OCI-LY7 (cell line): Measurements from ENCODE around the gene CDC42EP1. TPM values are rescaled to one million over a fixed set of nuclear protein-coding genes. Genes with fewer than 3 reads are reported as not detected.

ENCODE experiments used
- BruUV-seq: library from RNA; stranded (reverse); fragments of 400-500 nt; replicated peaks from 2 replicates; lab custom pipeline; 2021; lab: Mats Ljungman, UMichigan
- CTCF ChIA-PET: fragments of 300-600 bp; sonication (Branson Sonifier 250); formaldehyde crosslinking; loops from one replicate; lab custom pipeline; 2022; ENCODE audit warnings: antibody characterized with exemption; ENCODE audit not compliant: unreplicated experiment; lab: Charles Lee
- POLR2A ChIA-PET: fragments of 300-600 bp; sonication (Branson Sonifier 250); formaldehyde crosslinking; loops from one replicate; lab custom pipeline; 2022; ENCODE audit warnings: antibody characterized with exemption; lab: Charles Lee
- DNase-seq: peaks from one replicate; pipeline ENCODE4 v3.0.0-alpha.2; 2015; ENCODE audit warnings: low spot score
- H2AFZ ChIP-seq: fragments of 200-600 bp; sonication (generic), shearing (Covaris generic); 2 replicates; pipeline ENCODE4 v1.6.1; 2014; ENCODE audit warnings: mild to moderate bottlenecking, antibody characterized with exemption, low read length, moderate library complexity
- H3K27ac ChIP-seq: fragments of 200-600 bp; sonication (generic); 2 replicates; pipeline ENCODE4 v1.5.1; 2014; ENCODE audit warnings: mixed run types, low read depth, mild to moderate bottlenecking, moderate library complexity, low read length, inconsistent platforms; ENCODE audit not compliant: poor library complexity, severe bottlenecking
- H3K36me3 ChIP-seq: fragments of 200-600 bp; sonication (generic); 2 replicates; pipeline ENCODE4 v1.6.1; 2014; ENCODE audit warnings: mild to moderate bottlenecking, antibody characterized with exemption, low read length, moderate library complexity, mixed read lengths; ENCODE audit not compliant: insufficient read depth
- H3K4me1 ChIP-seq: fragments of 200-600 bp; sonication (generic); 2 replicates; pipeline ENCODE4 v1.5.1; 2014; ENCODE audit warnings: mild to moderate bottlenecking, low read length; ENCODE audit not compliant: insufficient read depth, poor library complexity, severe bottlenecking
- H3K4me2 ChIP-seq: fragments of 200-600 bp; sonication (generic); 2 replicates; pipeline ENCODE4 v1.6.1; 2014; ENCODE audit warnings: mild to moderate bottlenecking, low read length
- H3K4me3 ChIP-seq: fragments of 200-600 bp; sonication (generic); 2 replicates; pipeline ENCODE4 v1.5.1; 2014; ENCODE audit warnings: mild to moderate bottlenecking, low read depth, low read length; ENCODE audit not compliant: poor library complexity, severe bottlenecking
- H3K79me2 ChIP-seq: fragments of 200-600 bp; sonication (generic); 2 replicates; pipeline ENCODE4 v1.6.1; 2016; ENCODE audit warnings: low read depth, mild to moderate bottlenecking, low read length, moderate library complexity, mixed read lengths; ENCODE audit not compliant: insufficient read depth
- H3K9me2 ChIP-seq: fragments of 200-600 bp; sonication (generic); 2 replicates; pipeline ENCODE4 v1.6.1; 2016; ENCODE audit warnings: mild to moderate bottlenecking, low read length, mixed read lengths; ENCODE audit not compliant: insufficient read depth
- H3K9me3 ChIP-seq: fragments of 200-600 bp; sonication (generic); 2 replicates; pipeline ENCODE4 v1.6.1; 2014; ENCODE audit warnings: mild to moderate bottlenecking, mixed run types, low read length, mixed read lengths
- H4K20me1 ChIP-seq: fragments of 200-600 bp; sonication (generic); 2 replicates; pipeline ENCODE4 v1.6.1; 2014; ENCODE audit warnings: mild to moderate bottlenecking, antibody characterized with exemption, low read length, moderate library complexity, mixed read lengths; ENCODE audit not compliant: insufficient read depth
- CTCF ChIP-seq: fragments of 200-600 bp; sonication (generic); conservative IDR thresholded peaks from 2 replicates; pipeline ENCODE4 v1.5.1; 2014; ENCODE audit warnings: mild to moderate bottlenecking, antibody characterized with exemption, low read length, moderate library complexity, mixed read lengths
- EZH2phosphoT487 ChIP-seq: fragments of 200-600 bp; sonication (generic); IDR thresholded peaks from 2 replicates; pipeline ENCODE4 v1.6.1; 2018; ENCODE audit warnings: low read depth, borderline replicate concordance, mild to moderate bottlenecking, mixed run types, antibody characterized with exemption, low read length, moderate library complexity, mixed read lengths
- intact Hi-C: fragments of 100-400 bp; cut with micrococcal nuclease; formaldehyde crosslinking; loops from one replicate; pipeline ENCODE4 v1.10.0; 2022; ENCODE audit not compliant: unreplicated experiment
- total RNA-seq, 2 experiments: library from RNA; depleted of rRNA in 1 of 2; stranded (reverse); fragments of >200 nt in 1 of 2; shearing (Covaris generic) in 1 of 2; gene quantifications; 2 replicates each; pipeline ENCODE4 v1.2.3, GENCODE V29; 2014 to 2022

The CDC42EP1 gene
- total RNA-seq, 2 experiments from 2014 or later: not detected

- DNase-seq: no peak
- H3K4me2 ChIP-seq: no peak overlapping the region
- no peaks in the 10 kb centered on the region for H3K9me3 ChIP-seq
- H3K4me3 ChIP-seq: no peak overlapping the region
- H3K36me3 ChIP-seq: no peaks in the 10 kb centered on the region
- TF ChIP-seq EZH2phosphoT487: no peak
- H3K4me1 ChIP-seq: peaks cover 4% of the 10 kb centered on the region
- CTCF ChIA-PET: interaction anchor here (0.7 to 1.7 kb wide), 2 partner anchors 22 to 87 kb away, joined by 3 to 5 read pairs; no protein-coding TSS in a partner anchor
- POLR2A ChIA-PET: interaction anchor here (0.8 kb wide), 1 partner anchor 10 kb away, joined by 3 read pairs; the partner anchor contains the start of gene LGALS2
- H3K27ac ChIP-seq: no peak overlapping the region
- H4K20me1 ChIP-seq: no peaks in the 10 kb centered on the region
- no peak overlapping the region for H2AFZ ChIP-seq
- no peaks in the 10 kb centered on the region for H3K9me2 ChIP-seq
- H3K79me2 ChIP-seq: no peaks in the 10 kb centered on the region
- BruUV-seq: no TSS peak
- intact Hi-C loops: no loop called here
Measured at GRCh38 chr22:37569921-37570660, 9.8 kb downstream of the CDC42EP1 start.

GRCh38 chr22:37570661-37570976 is 10.3 kb downstream of the CDC42EP1 start:
- TF ChIP-seq CTCF: no peak
- no peak for TF ChIP-seq EZH2phosphoT487
- CTCF ChIA-PET: interaction anchor here (1.7 kb wide), 1 partner anchor 22 kb away, joined by 5 read pairs; no protein-coding TSS in a partner anchor
- Histone ChIP-seq H4K20me1 (no peaks in the 10 kb centered on the region), H3K9me3 (no peaks in the 10 kb centered on the region), H3K4me2 (no peak overlapping the region), H3K36me3 (no peaks in the 10 kb centered on the region), H3K4me1 (peaks cover 4% of the 10 kb centered on the region), H3K79me2 (no peaks in the 10 kb centered on the region), H3K27ac (no peak overlapping the region), H2AFZ (no peak overlapping the region), H3K9me2 (no peaks in the 10 kb centered on the region), H3K4me3 (no peak overlapping the region)
- no peak for DNase-seq
- no TSS peak for BruUV-seq
- POLR2A ChIA-PET: interaction anchor here (0.6 to 0.8 kb wide), 2 partner anchors 10 to 224 kb away, joined by 3 read pairs; partner anchors contain the start of gene LGALS2
- intact Hi-C loops: no loop called here

- no peaks in the 10 kb centered on the region for H3K79me2 ChIP-seq
- BruUV-seq: no TSS peak
- H3K4me2 ChIP-seq: no peak overlapping the region
- ChIA-PET CTCF (interaction anchor here (1.7 kb wide), 1 partner anchor 21 kb away, joined by 5 read pairs; no protein-coding TSS in a partner anchor), POLR2A (interaction anchor here (0.6 to 0.8 kb wide), 2 partner anchors 9 to 225 kb away, joined by 3 read pairs; partner anchors contain the start of gene LGALS2)
- no peak for TF ChIP-seq EZH2phosphoT487
- TF ChIP-seq CTCF: no peak
- no peaks in the 10 kb centered on the region for H4K20me1 ChIP-seq
- no peak overlapping the region for H2AFZ ChIP-seq
- DNase-seq: no peak
- no peak overlapping the region for H3K4me3 ChIP-seq
- no peaks in the 10 kb centered on the region for H3K9me3 ChIP-seq
- peaks cover 4% of the 10 kb centered on the region for H3K4me1 ChIP-seq
- intact Hi-C loops: no loop called here
- no peaks in the 10 kb centered on the region for H3K9me2 ChIP-seq
- no peak overlapping the region for H3K27ac ChIP-seq
- no peaks in the 10 kb centered on the region for H3K36me3 ChIP-seq
Measured at GRCh38 chr22:37571258-37571991, 11.1 kb downstream of the CDC42EP1 start.
